HG03103 (cell line): ENCODE data around the gene ELF4.
A peak's percentile ranks its signal among the peaks of the same experiment; 100 is the strongest.
"Not testable (repeated sequence)": the region's sequence is repeated elsewhere in the genome, so short reads cannot be mapped to it uniquely, and the experiment has no call there.

ENCODE experiments used
- ATAC-seq: cut with Tn5 transposase; IDR thresholded peaks from one replicate; pipeline ENCODE4 v1.9.1; 2021; ENCODE audit warnings: low read depth; ENCODE audit not compliant: unreplicated experiment

Gene ELF4

GRCh38 chrX:130115119-130115885 lies 5.0 kb upstream of the ELF4 start:
- not testable (repeated sequence) for ATAC-seq

- ATAC-seq: no peak
Observed at GRCh38 chrX:130114141-130114588, 3.9 kb upstream of the ELF4 start.

GRCh38 chrX:130111220-130112154 lies 1.2 kb upstream of the ELF4 start:
- no peak for ATAC-seq

- ATAC-seq: no peak
Observed at GRCh38 chrX:130109429-130110378, 593 bp downstream of the ELF4 start.

GRCh38 chrX:130108647-130109428 lies 1.5 kb downstream of the ELF4 start:
- peak; percentile 49 for ATAC-seq

GRCh38 chrX:130106071-130106470 lies 4.2 kb downstream of the ELF4 start:
- ATAC-seq: no peak

- no peak for ATAC-seq
Observed at GRCh38 chrX:130105244-130105643, 5.1 kb downstream of the ELF4 start.

GRCh38 chrX:130103605-130104004 lies 6.7 kb downstream of the ELF4 start:
- ATAC-seq: no peak

- ATAC-seq: no peak
Observed at GRCh38 chrX:130100180-130100579, 10.1 kb downstream of the ELF4 start.

- ATAC-seq: no peak
Observed at GRCh38 chrX:130098210-130098552, 12.1 kb downstream of the ELF4 start.

GRCh38 chrX:130097507-130098209 lies 12.6 kb downstream of the ELF4 start:
- ATAC-seq: no peak

- ATAC-seq: no peak
Observed at GRCh38 chrX:130095249-130096030, 14.9 kb downstream of the ELF4 start.

- ATAC-seq: no peak
Observed at GRCh38 chrX:130094696-130095095, 15.6 kb downstream of the ELF4 start.

GRCh38 chrX:130093271-130093670 lies 17.0 kb downstream of the ELF4 start:
- ATAC-seq: no peak

GRCh38 chrX:130091980-130092522 lies 18.2 kb downstream of the ELF4 start:
- peak; percentile 99 for ATAC-seq

- no peak for ATAC-seq
Observed at GRCh38 chrX:130090364-130090763, 19.9 kb downstream of the ELF4 start.

- ATAC-seq: no peak
Observed at GRCh38 chrX:130086447-130087206, 23.7 kb downstream of the ELF4 start.
